DMS53 treated with DMSO at 0.1 percent for 48 hours (cell line): ENCODE data around the gene CST9.
"Not testable (repeated sequence)": the region's sequence is repeated elsewhere in the genome, so short reads cannot be mapped to it uniquely, and the experiment has no call there.

Experiments
- DNase-seq: peaks from one replicate; lab custom pipeline; 2025; ENCODE audit not compliant: unreplicated experiment; lab: John Stamatoyannopoulos, UW

Gene CST9

GRCh38 chr20:23637282-23638221, 31.8 kb upstream of the CST9 start, which contains the start of gene CST3:
Gene CST3, minus strand, starts transcription at chr20:23637955. Its CDS starts 93 bp downstream, at chr20:23637862.
- DNase-seq: peak; percentile 71

- DNase-seq: no peak
These were observed 31.2 kb upstream of the CST9 start for GRCh38 chr20:23636908-23637281.

- no peak for DNase-seq
These were observed 30.6 kb upstream of the CST9 start for GRCh38 chr20:23636182-23636907.

- DNase-seq: not testable (repeated sequence)
These were observed 30.0 kb upstream of the CST9 start for GRCh38 chr20:23635768-23636090.

- no peak for DNase-seq
These were observed 29.5 kb upstream of the CST9 start for GRCh38 chr20:23634985-23635767.

GRCh38 chr20:23634044-23634801, 28.5 kb upstream of the CST9 start:
- DNase-seq: no peak

GRCh38 chr20:23632711-23633573, 27.2 kb upstream of the CST9 start:
- no peak for DNase-seq

GRCh38 chr20:23631981-23632710, 26.4 kb upstream of the CST9 start:
- no peak for DNase-seq

GRCh38 chr20:23631226-23631822, 25.6 kb upstream of the CST9 start:
- no peak for DNase-seq

- DNase-seq: no peak
These were observed 24.7 kb upstream of the CST9 start for GRCh38 chr20:23630392-23630849.

- DNase-seq: no peak
These were observed 24.1 kb upstream of the CST9 start for GRCh38 chr20:23629542-23630391.

GRCh38 chr20:23629017-23629541, 23.4 kb upstream of the CST9 start:
- no peak for DNase-seq

- no peak for DNase-seq
These were observed 22.8 kb upstream of the CST9 start for GRCh38 chr20:23628402-23629016.

GRCh38 chr20:23627501-23627900, 21.8 kb upstream of the CST9 start:
- no peak for DNase-seq

GRCh38 chr20:23626040-23626620, 20.4 kb upstream of the CST9 start:
- DNase-seq: no peak

- no peak for DNase-seq
These were observed 19.7 kb upstream of the CST9 start for GRCh38 chr20:23625236-23625964.
